SK-N-SH (cell line): Measurements from ENCODE around the gene PGA5. TPM values are rescaled to one million over a fixed set of nuclear protein-coding genes. Genes with fewer than 3 reads are reported as not detected.
"Not testable (repeated sequence)": the region's sequence is repeated elsewhere in the genome, so short reads cannot be mapped to it uniquely, and the experiment has no call there.

Source experiments
- CTCF ChIA-PET: fragments of 300-600, 350-600 bp; formaldehyde crosslinking; extraction: SDS; loops from one replicate; lab custom pipeline; 2021; lab: Yijun Ruan, JAX
- POLR2A ChIA-PET: fragments of 350-600 bp; sonication (Branson Sonifier 250); formaldehyde crosslinking; extraction: SDS; loops from one replicate; lab custom pipeline; 2020; ENCODE audit warnings: antibody characterized with exemption, inconsistent platforms; lab: Yijun Ruan, JAX
- DNase-seq: peaks from one replicate; pipeline ENCODE4 v3.0.0; 2012
- H2AFZ ChIP-seq: fragments of 200-600 bp; sonication (generic); 2 replicates; pipeline ENCODE4 v1.8.1; 2016; ENCODE audit warnings: antibody characterized with exemption, mild to moderate bottlenecking, low read depth
- H3F3A ChIP-seq: fragments of 200-600 bp; sonication (generic); replicated peaks from 2 replicates; pipeline ENCODE3; 2016; ENCODE audit warnings: antibody characterized with exemption, mild to moderate bottlenecking; ENCODE audit not compliant: insufficient read depth
- H3K27ac ChIP-seq, 2 experiments: fragments of 200-500 bp in 1 of 2; fragments of 200-600 bp in 1 of 2; sonication (Bioruptor generic) in 1 of 2; sonication (generic), shearing (Covaris generic) in 1 of 2; 2 replicates each; pipeline versions ENCODE4 v1.5.1 to v1.6.1; 2014 to 2016; ENCODE audit warnings: low read depth in 2 of 2, inconsistent platforms in 1 of 2, low read length in 1 of 2, mild to moderate bottlenecking in 1 of 2, mixed read lengths in 1 of 2
- H3K27me3 ChIP-seq: fragments of 200-600 bp; sonication (generic), shearing (Covaris generic); 2 replicates; pipeline ENCODE4 v1.6.1; 2016; ENCODE audit warnings: mixed run types; ENCODE audit not compliant: insufficient read depth
- H3K36me3 ChIP-seq, 2 experiments: fragments of 200-500 bp in 1 of 2; fragments of 200-600 bp in 1 of 2; sonication (Bioruptor generic) in 1 of 2; sonication (generic) in 1 of 2; replicated peaks in 1 of 2; 2 replicates each; pipeline versions ENCODE3 to v1.5.1; 2014 to 2016; ENCODE audit warnings: low read length in 1 of 2, mild to moderate bottlenecking in 1 of 2; ENCODE audit not compliant: insufficient read depth in 2 of 2, control insufficient read depth in 1 of 2
- H3K4me1 ChIP-seq, 2 experiments: fragments of 200-500 bp in 1 of 2; fragments of 200-600 bp in 1 of 2; sonication (Bioruptor generic) in 1 of 2; sonication (generic), shearing (Covaris generic) in 1 of 2; 2 replicates each; pipeline versions ENCODE4 v1.5.1 to v1.6.1; 2014 to 2016; ENCODE audit warnings: low read depth in 1 of 2, low read length in 1 of 2, mixed run types in 1 of 2; ENCODE audit not compliant: insufficient read depth in 2 of 2, control insufficient read depth in 1 of 2
- H3K4me2 ChIP-seq: fragments of 200-600 bp; sonication (generic), shearing (Covaris generic); 2 replicates; pipeline ENCODE4 v1.6.1; 2017; ENCODE audit warnings: mixed run types
- H3K4me3 ChIP-seq, 2 experiments: fragments of 200-500 bp in 1 of 2; fragments of 200-600 bp in 1 of 2; sonication (Bioruptor generic) in 1 of 2; sonication (generic), shearing (Covaris generic) in 1 of 2; 2 replicates each; pipeline versions ENCODE4 v1.5.1 to v1.8.1; 2014 to 2016; ENCODE audit warnings: low read depth in 2 of 2, inconsistent platforms in 1 of 2, low read length in 1 of 2, mild to moderate bottlenecking in 1 of 2, mixed read lengths in 1 of 2, moderate library complexity in 1 of 2
- H3K79me2 ChIP-seq: fragments of 200-600 bp; sonication (generic); 2 replicates; pipeline ENCODE4 v1.8.1; 2017; ENCODE audit warnings: mild to moderate bottlenecking; ENCODE audit not compliant: insufficient read depth
- H3K9ac ChIP-seq: fragments of 200-600 bp; sonication (generic); 2 replicates; pipeline ENCODE4 v1.6.1; 2017; ENCODE audit warnings: mixed run types
- H3K9me2 ChIP-seq: fragments of 200-600 bp; sonication (generic); 2 replicates; pipeline ENCODE4 v1.6.1; 2017; ENCODE audit warnings: mixed run types
- H3K9me3 ChIP-seq: fragments of 200-600 bp; sonication (generic); 2 replicates; pipeline ENCODE4 v1.6.1; 2017; ENCODE audit warnings: mixed run types, mild to moderate bottlenecking, moderate library complexity
- H4K20me1 ChIP-seq: fragments of 200-600 bp; sonication (generic); 2 replicates; pipeline ENCODE4 v1.6.1; 2017; ENCODE audit warnings: mild to moderate bottlenecking, mixed run types; ENCODE audit not compliant: insufficient read depth
- WGBS: methylation state at CpG from one replicate; pipeline ENCODE4 v1.1.6; 2017; ENCODE audit warnings: low lambda C conversion rate; 5-methylcytosine and 5-hydroxymethylcytosine counted together
- polyA plus RNA-seq, 3 experiments: library from polyadenylated mRNA; depleted of rRNA; stranded (reverse); fragments of >200 nt; gene quantifications; 2 replicates each; pipeline ENCODE4 v1.2.3, GENCODE V29; 2012

PGA5 gene
- polyA plus RNA-seq, 1 of the 3 experiments (the other 2 are of a cell fraction) = not detected

GRCh38 chr11:61219016-61219415, 22.0 kb upstream of the PGA5 start:
- H3K4me1 ChIP-seq, H3K9me2 ChIP-seq, H3K27ac ChIP-seq, H3K9ac ChIP-seq, H3K27me3 ChIP-seq, H3F3A ChIP-seq, H3K4me3 ChIP-seq, DNase-seq, H3K79me2 ChIP-seq, POLR2A ChIA-PET, H3K4me2 ChIP-seq, H2AFZ ChIP-seq, H3K9me3 ChIP-seq, H4K20me1 ChIP-seq, CTCF ChIA-PET, H3K36me3 ChIP-seq: not testable (repeated sequence)
- WGBS = 48% methylated on average over 4 of the region's 5 CpGs

- not testable (repeated sequence) for H3K9me3 ChIP-seq
Measured at GRCh38 chr11:61222047-61222446, 18.9 kb upstream of the PGA5 start, which contains the start of gene PGA4. TSS of gene PGA4 (plus strand) at chr11:61222347. CDS start at chr11:61222401, 54 bp downstream.

GRCh38 chr11:61222692-61223091, 18.3 kb upstream of the PGA5 start:
- H3F3A ChIP-seq, H3K4me3 ChIP-seq, POLR2A ChIA-PET, H3K9me2 ChIP-seq, H3K9me3 ChIP-seq, H3K9ac ChIP-seq, DNase-seq, H3K36me3 ChIP-seq, H4K20me1 ChIP-seq, H3K27me3 ChIP-seq, CTCF ChIA-PET, H2AFZ ChIP-seq, H3K27ac ChIP-seq, H3K4me2 ChIP-seq, H3K79me2 ChIP-seq, H3K4me1 ChIP-seq: not testable (repeated sequence)
- no CpG with 5 or more reads among the region's 5 CpGs for WGBS

More at GRCh38 chr11:61222047-61222446, 18.9 kb upstream of the PGA5 start, which contains the start of gene PGA4:
- H3K4me3 ChIP-seq, DNase-seq, H3K27me3 ChIP-seq, H3K4me2 ChIP-seq, H3K36me3 ChIP-seq, H3K4me1 ChIP-seq, H4K20me1 ChIP-seq, H3K9me2 ChIP-seq, H3K27ac ChIP-seq, H2AFZ ChIP-seq, H3K79me2 ChIP-seq, H3K9ac ChIP-seq, H3F3A ChIP-seq, CTCF ChIA-PET, POLR2A ChIA-PET: not testable (repeated sequence)
- WGBS = no CpG with 5 or more reads among the region's 8 CpGs

GRCh38 chr11:61226457-61227137, 14.4 kb upstream of the PGA5 start:
- H3K9me2 ChIP-seq, H3K27ac ChIP-seq, H3K4me2 ChIP-seq, H2AFZ ChIP-seq, H3K9ac ChIP-seq, H4K20me1 ChIP-seq, DNase-seq, H3K36me3 ChIP-seq, H3K9me3 ChIP-seq, H3K79me2 ChIP-seq, POLR2A ChIA-PET, H3K4me1 ChIP-seq, H3K4me3 ChIP-seq, CTCF ChIA-PET, H3F3A ChIP-seq, H3K27me3 ChIP-seq: not testable (repeated sequence)
- WGBS = no CpG with 5 or more reads among the region's 10 CpGs

- H3K9ac ChIP-seq, CTCF ChIA-PET, POLR2A ChIA-PET, H3K27me3 ChIP-seq, H3K36me3 ChIP-seq, H3K9me2 ChIP-seq, H4K20me1 ChIP-seq, H3K4me2 ChIP-seq, H3F3A ChIP-seq, H3K79me2 ChIP-seq, H3K27ac ChIP-seq, H2AFZ ChIP-seq, H3K9me3 ChIP-seq, H3K4me1 ChIP-seq, H3K4me3 ChIP-seq, DNase-seq: not testable (repeated sequence)
- no CpG with 5 or more reads among the region's 6 CpGs for WGBS
Measured at GRCh38 chr11:61229458-61229857, 11.5 kb upstream of the PGA5 start.

GRCh38 chr11:61231033-61231432, 9.9 kb upstream of the PGA5 start:
- H3F3A ChIP-seq, H3K4me2 ChIP-seq, POLR2A ChIA-PET, DNase-seq, H2AFZ ChIP-seq, H3K79me2 ChIP-seq, H4K20me1 ChIP-seq, CTCF ChIA-PET, H3K4me3 ChIP-seq, H3K9me3 ChIP-seq, H3K9ac ChIP-seq, H3K36me3 ChIP-seq, H3K27me3 ChIP-seq, H3K4me1 ChIP-seq, H3K27ac ChIP-seq, H3K9me2 ChIP-seq: not testable (repeated sequence)
- no CpG with 5 or more reads among the region's 15 CpGs for WGBS
